Measurements from ENCODE around the gene PLEKHA6.

Gene PLEKHA6

DNA sequence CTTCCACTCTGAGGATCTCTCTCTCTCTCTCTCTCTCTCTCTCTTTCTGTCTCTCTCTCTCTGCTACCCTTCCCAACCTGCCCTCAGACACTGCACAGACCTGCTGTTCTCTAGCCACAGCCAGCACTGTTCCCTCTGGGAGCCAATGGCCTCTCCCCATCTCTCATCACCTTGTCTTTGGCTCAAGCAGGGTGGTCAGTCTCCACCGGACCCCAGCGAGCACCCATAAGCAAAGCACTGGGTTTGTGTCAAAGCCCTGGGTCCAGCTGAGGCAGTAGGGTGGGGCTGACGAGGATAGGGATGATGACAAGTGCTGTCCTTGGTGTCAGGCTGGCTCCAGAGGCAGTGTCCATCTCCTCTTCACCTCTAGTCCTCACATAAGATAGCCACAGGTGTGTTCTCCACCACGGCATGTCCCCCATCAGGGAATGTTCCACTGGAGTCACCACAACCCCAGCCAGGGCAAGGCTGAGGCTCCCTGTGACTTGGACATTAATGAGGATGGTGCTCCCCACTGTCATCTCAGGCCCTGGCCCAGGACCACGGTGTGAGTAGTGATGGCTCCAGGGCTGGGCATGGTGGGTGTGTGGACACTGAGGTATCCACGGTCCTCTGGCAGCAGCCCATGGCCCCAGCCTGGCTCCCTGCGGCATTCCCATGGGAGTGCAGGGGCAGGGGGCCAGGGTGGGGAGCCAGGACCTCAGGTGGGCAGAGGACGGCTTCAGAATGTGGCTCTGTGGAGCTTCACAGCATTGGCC, 137.5 kb downstream of the PLEKHA6 start:
- Histone ChIP-seq H3K4me1 (ENCODE audit: low read length) (no peaks in the 10 kb centered on the region), H3K36me3 (replicated peaks; ENCODE audit: insufficient read depth, low read length) (no peaks in the 10 kb centered on the region), H3K4me2 (ENCODE audit: low read depth, low read length) (no peak overlapping the region), H3K27me3 (replicated peaks; ENCODE audit: insufficient read depth, low read length) (no peaks in the 10 kb centered on the region), H2AFZ (ENCODE audit: low read length) (no peak overlapping the region), H3K4me3 (ENCODE audit: low read length) (no peak overlapping the region), H3K27ac (ENCODE audit: low read length) (no peak overlapping the region), H3K9me2 (replicated peaks; ENCODE audit: insufficient read depth, low read length) (no peaks in the 10 kb centered on the region), H4K20me1 (ENCODE audit: insufficient read depth, low read length) (no peaks in the 10 kb centered on the region), H3K9ac (ENCODE audit: low read length) (no peak overlapping the region), H3F3A (ENCODE audit: insufficient read depth, low read length) (no peaks in the 10 kb centered on the region), H3K9me3 (replicated peaks; ENCODE audit: insufficient read depth, low read length) (no peaks in the 10 kb centered on the region), H3K79me2 (ENCODE audit: low read length) (no peaks in the 10 kb centered on the region)
- TF ChIP-seq EZH2phosphoT487 (IDR thresholded peaks at IDR 0.05; ENCODE audit: low read length) (no peak), EZH2 (optimal IDR thresholded peaks at IDR 0.05; ENCODE audit: low read depth, low read length) (no peak)
- TF ChIP-seq, protein P1, sequence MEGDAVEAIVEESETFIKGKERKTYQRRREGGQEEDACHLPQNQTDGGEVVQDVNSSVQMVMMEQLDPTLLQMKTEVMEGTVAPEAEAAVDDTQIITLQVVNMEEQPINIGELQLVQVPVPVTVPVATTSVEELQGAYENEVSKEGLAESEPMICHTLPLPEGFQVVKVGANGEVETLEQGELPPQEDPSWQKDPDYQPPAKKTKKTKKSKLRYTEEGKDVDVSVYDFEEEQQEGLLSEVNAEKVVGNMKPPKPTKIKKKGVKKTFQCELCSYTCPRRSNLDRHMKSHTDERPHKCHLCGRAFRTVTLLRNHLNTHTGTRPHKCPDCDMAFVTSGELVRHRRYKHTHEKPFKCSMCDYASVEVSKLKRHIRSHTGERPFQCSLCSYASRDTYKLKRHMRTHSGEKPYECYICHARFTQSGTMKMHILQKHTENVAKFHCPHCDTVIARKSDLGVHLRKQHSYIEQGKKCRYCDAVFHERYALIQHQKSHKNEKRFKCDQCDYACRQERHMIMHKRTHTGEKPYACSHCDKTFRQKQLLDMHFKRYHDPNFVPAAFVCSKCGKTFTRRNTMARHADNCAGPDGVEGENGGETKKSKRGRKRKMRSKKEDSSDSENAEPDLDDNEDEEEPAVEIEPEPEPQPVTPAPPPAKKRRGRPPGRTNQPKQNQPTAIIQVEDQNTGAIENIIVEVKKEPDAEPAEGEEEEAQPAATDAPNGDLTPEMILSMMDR (IDR thresholded peaks at IDR 0.05; ENCODE audit: low read length), result no peak
- DNase-seq, result no peak

DNA sequence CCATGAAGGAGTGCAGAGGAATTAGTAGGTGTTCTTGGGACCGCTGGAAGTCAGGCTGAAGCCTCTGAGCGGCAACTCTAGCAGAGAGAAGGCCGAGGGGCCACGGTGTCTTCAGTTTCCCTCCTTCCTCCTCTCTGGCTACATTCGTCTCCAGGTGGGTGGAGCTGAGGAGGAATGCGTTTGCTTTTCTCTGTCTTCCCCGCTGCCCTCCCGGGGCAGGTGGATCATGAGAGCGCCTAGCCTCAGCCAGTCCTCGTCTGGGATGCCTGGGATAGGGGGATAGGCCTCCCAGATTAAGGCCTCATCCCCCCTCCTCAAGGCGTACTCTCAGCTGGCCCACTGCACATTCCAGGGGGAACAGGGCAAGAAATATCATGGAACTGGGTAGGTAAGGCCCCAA, 138.5 kb downstream of the PLEKHA6 start:
- Histone ChIP-seq H3K27ac (ENCODE audit: low read length) (no peak overlapping the region), H3K4me2 (ENCODE audit: low read depth, low read length) (no peak overlapping the region), H3K9me3 (replicated peaks; ENCODE audit: insufficient read depth, low read length) (no peaks in the 10 kb centered on the region), H3K9me2 (replicated peaks; ENCODE audit: insufficient read depth, low read length) (no peaks in the 10 kb centered on the region), H2AFZ (ENCODE audit: low read length) (no peak overlapping the region), H4K20me1 (ENCODE audit: insufficient read depth, low read length) (no peaks in the 10 kb centered on the region), H3F3A (ENCODE audit: insufficient read depth, low read length) (no peaks in the 10 kb centered on the region), H3K27me3 (replicated peaks; ENCODE audit: insufficient read depth, low read length) (no peaks in the 10 kb centered on the region), H3K4me3 (ENCODE audit: low read length) (no peak overlapping the region), H3K36me3 (replicated peaks; ENCODE audit: insufficient read depth, low read length) (no peaks in the 10 kb centered on the region), H3K79me2 (ENCODE audit: low read length) (no peaks in the 10 kb centered on the region), H3K9ac (ENCODE audit: low read length) (no peak overlapping the region), H3K4me1 (ENCODE audit: low read length) (no peaks in the 10 kb centered on the region)
- TF ChIP-seq EZH2phosphoT487 (IDR thresholded peaks at IDR 0.05; ENCODE audit: low read length), result no peak
- DNase-seq, result no peak

DNA sequence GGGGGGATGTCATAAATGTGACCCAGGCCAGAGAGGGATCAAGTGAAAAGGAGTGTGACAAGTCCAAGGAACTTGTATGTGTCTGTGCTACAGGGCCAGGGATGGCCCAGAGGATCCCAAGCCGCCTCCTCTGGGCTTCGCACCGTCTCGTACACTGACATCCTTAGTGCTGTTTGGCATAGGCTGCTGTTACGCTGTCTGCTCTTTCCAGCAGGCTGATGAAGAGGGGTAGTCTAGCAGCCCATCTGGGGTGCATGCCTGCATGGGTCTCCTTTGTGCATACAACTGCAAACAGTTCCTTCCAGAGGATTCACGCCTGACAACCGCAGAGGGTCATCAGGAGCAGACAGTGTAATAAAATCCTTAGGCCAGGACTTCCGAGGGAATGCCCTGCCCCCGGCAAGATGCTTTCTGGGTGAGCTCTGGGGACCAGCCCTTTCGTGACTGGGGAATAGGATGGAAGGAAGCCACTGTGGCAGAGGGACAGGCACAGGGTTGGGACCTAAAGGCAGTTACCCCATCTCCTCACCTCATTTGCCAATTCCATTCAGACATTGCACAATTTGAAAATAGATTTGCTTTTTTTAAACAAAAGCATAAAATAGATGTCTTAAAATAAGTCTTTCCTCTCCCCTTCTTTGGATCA, 139.6 kb downstream of the PLEKHA6 start:
- TF ChIP-seq EZH2phosphoT487 (IDR thresholded peaks at IDR 0.05; ENCODE audit: low read length) (no peak), EZH2 (optimal IDR thresholded peaks at IDR 0.05; ENCODE audit: low read depth, low read length) (no peak)
- TF ChIP-seq, protein P1 (IDR thresholded peaks at IDR 0.05; ENCODE audit: low read length), result no peak
- Histone ChIP-seq H3K4me3 (ENCODE audit: low read length) (no peak overlapping the region), H3K9me2 (replicated peaks; ENCODE audit: insufficient read depth, low read length) (no peaks in the 10 kb centered on the region), H3K27me3 (replicated peaks; ENCODE audit: insufficient read depth, low read length) (no peaks in the 10 kb centered on the region), H3K36me3 (replicated peaks; ENCODE audit: insufficient read depth, low read length) (no peaks in the 10 kb centered on the region), H4K20me1 (ENCODE audit: insufficient read depth, low read length) (no peaks in the 10 kb centered on the region), H3K9me3 (replicated peaks; ENCODE audit: insufficient read depth, low read length) (no peaks in the 10 kb centered on the region), H3K4me1 (ENCODE audit: low read length) (no peaks in the 10 kb centered on the region), H3K4me2 (ENCODE audit: low read depth, low read length) (no peak overlapping the region), H3K9ac (ENCODE audit: low read length) (no peak overlapping the region), H3K79me2 (ENCODE audit: low read length) (no peaks in the 10 kb centered on the region), H3K27ac (ENCODE audit: low read length) (no peak overlapping the region), H3F3A (ENCODE audit: insufficient read depth, low read length) (no peaks in the 10 kb centered on the region), H2AFZ (ENCODE audit: low read length) (no peak overlapping the region)
- DNase-seq, result no peak

DNA sequence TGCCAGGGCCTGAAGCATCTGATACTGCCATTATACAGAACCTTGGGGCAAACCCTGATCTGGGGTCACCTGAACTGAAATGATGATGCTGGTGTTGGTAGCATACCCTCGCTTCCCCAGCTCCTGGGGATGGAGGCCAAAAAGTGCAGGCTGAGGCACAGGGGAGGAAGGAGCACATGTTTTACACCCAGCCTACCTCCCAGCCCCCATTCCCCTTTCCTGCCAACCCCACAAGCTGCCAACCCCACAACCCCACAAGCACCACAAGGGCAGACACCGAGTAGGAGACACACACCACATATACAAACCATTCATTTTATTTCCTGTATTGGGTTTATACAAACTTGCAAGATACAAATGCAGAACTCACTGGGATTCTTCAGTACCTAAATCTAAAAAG, 141.2 kb downstream of the PLEKHA6 start:
- H3K9me2 ChIP-seq (replicated peaks; ENCODE audit: insufficient read depth, low read length), result no peaks in the 10 kb centered on the region
- no peaks in the 10 kb centered on the region for H3K36me3 ChIP-seq (replicated peaks; ENCODE audit: insufficient read depth, low read length)
- no peak overlapping the region for H3K27ac ChIP-seq (ENCODE audit: low read length)
- H3K27me3 ChIP-seq (replicated peaks; ENCODE audit: insufficient read depth, low read length), result no peaks in the 10 kb centered on the region
- no peak overlapping the region for H3K9ac ChIP-seq (ENCODE audit: low read length)
- no peaks in the 10 kb centered on the region for H3K9me3 ChIP-seq (replicated peaks; ENCODE audit: insufficient read depth, low read length)
- no peak overlapping the region for H3K4me3 ChIP-seq (ENCODE audit: low read length)
- 0 out of 2 replicates have a peak, but pooled peaks cover 7% of the 10 kb centered on the region for H3K4me1 ChIP-seq (ENCODE audit: low read length)
- H3F3A ChIP-seq (ENCODE audit: insufficient read depth, low read length), result no peaks in the 10 kb centered on the region
- no peak overlapping the region for H2AFZ ChIP-seq (ENCODE audit: low read length)
- no peaks in the 10 kb centered on the region for H3K79me2 ChIP-seq (ENCODE audit: low read length)
- H4K20me1 ChIP-seq (ENCODE audit: insufficient read depth, low read length), result no peaks in the 10 kb centered on the region
- TF ChIP-seq EZH2 (optimal IDR thresholded peaks at IDR 0.05; ENCODE audit: low read depth, low read length) (no peak), EZH2phosphoT487 (IDR thresholded peaks at IDR 0.05; ENCODE audit: low read length) (no peak)
- TF ChIP-seq, protein P1 (IDR thresholded peaks at IDR 0.05; ENCODE audit: low read length), result no peak
- DNase-seq, result no peak
- H3K4me2 ChIP-seq (ENCODE audit: low read depth, low read length), result no peak overlapping the region

All from MM.1S (cell line).